HG03442 (cell line): ENCODE data around the gene CREB3L1.
"Not testable (repeated sequence)": the region's sequence is repeated elsewhere in the genome, so short reads cannot be mapped to it uniquely, and the experiment has no call there.

ENCODE experiments used
- ATAC-seq: cut with Tn5 transposase; IDR thresholded peaks from one replicate; pipeline ENCODE4 v1.9.1; 2021; ENCODE audit warnings: mild to moderate bottlenecking, moderate library complexity; ENCODE audit not compliant: unreplicated experiment

Gene CREB3L1

DNA sequence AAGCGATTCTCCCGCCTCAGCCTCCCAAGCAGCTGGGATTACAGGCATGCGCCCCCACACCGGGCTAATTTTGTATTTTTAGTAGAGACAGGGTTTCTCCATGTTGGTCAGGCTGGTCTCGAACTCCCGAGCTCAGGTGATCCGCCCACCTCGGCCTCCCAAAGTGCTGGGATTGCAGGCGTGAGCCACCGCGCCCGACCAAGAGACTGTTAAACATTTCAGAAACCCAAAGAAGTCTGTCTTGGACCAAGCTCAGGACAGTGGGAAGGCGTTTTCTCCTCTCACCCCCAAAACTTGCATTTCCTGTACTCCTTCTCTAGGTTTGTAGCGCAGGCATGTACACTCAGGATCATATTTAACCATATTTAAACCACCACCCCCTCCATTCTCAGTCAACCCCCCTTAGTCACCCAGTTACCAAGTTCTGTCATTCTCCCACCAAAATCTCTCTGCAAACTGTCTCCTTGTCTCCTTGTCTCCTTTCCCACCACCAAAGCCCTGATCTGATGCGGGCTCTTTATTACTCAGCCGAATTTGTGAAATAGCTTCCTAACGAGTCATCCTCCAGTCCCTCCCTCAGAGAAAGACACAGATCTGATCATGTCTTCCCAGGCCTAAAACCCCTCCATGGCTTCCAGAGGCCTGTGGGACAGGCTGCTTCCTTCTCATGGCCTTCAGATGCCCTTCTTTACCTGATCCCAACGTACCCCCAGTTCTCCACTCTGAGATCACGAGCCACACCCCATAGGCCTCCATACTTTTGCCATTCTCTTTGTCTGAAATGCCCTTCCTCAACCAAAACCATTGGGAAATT lies 29.0 kb upstream of the CREB3L1 start:
- no peak for ATAC-seq

- no peak for ATAC-seq
These were observed 28.1 kb upstream of the CREB3L1 start for GRCh38 chr11:46249103-46249937.

DNA sequence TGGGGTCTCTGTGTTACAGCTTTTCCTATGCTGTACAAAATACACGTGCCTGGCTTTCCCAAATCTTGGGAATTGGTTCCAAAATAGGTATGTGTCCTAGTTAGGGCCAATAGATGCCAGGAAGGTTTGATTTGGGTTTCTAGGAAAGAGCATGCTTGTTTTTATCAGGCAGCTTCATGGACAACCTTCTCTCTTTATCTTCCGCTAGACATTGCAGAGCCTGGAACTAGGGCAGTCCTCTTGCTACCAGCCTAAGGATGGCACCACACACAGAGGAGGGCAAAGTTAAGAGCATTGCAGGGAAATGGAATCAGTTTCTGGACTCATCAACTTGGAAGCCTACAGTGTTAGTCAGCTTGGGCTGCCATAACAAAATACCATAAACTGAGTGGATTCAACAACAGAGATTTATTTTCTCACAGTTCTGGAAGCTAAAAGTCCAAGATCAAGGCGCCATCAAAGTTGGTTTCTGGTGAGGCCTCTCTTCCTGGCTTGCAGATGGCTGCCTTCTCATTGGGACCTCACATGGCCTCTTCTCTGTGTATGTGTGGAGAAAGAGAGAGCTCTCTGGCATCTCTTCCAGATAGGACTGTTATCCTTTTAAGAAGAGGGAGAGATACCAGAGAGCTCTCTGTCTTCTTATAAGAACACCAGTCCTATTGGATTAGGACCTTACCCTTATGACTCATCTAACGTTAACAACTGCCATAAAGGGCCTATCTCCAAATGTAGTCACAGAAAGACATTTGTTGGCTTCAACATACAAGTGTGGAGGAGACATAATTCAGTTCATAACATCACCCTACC lies 27.3 kb upstream of the CREB3L1 start:
- ATAC-seq, result no peak

- ATAC-seq, result no peak
These were observed 26.8 kb upstream of the CREB3L1 start for GRCh38 chr11:46250745-46251052.

DNA sequence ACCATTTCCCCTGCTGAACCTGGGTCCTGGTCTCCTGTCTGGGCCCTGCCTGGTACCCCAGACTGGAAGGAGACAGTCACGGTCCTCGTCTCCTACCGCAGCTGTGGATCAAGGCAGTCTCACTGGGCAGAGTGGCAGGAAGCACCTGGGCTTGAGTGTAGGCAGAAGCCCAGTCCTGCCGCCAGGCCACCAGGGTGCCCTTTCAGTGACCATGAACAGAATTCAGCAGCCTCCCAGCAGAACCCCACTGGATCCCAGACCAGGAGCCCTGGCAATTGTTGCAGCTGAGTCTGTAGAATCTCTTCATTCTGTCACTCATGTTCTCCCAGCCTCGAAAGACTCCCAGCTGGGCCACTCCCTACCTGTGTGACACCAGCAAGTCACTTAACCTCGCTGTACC lies 25.5 kb upstream of the CREB3L1 start:
- ATAC-seq, result no peak

DNA sequence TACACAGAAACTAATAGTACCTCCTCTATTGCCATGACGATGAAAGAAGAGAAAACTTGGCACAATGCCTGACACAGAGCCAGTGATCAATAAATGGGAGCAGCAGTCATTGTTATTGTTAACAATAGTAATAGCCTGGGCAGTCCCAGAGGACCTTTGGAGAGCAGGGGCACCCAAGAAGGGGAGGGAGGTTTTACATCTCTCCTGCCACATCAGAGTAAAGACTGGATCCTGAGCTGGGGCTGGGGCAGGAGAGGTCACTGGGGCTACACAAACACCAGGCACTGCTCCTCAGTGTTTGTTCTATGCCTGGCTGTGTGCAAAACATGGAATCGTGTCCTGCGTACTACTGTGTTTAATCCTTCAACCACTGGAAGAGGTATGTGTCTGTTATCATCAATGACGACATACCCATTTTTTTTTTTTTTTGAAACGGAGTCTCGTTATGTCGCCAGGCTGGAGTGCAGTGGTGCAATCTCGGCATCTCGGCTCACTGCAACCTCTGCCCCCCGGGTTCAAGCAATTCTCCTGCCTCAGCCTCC lies 25.0 kb upstream of the CREB3L1 start:
- ATAC-seq, result no peak

DNA sequence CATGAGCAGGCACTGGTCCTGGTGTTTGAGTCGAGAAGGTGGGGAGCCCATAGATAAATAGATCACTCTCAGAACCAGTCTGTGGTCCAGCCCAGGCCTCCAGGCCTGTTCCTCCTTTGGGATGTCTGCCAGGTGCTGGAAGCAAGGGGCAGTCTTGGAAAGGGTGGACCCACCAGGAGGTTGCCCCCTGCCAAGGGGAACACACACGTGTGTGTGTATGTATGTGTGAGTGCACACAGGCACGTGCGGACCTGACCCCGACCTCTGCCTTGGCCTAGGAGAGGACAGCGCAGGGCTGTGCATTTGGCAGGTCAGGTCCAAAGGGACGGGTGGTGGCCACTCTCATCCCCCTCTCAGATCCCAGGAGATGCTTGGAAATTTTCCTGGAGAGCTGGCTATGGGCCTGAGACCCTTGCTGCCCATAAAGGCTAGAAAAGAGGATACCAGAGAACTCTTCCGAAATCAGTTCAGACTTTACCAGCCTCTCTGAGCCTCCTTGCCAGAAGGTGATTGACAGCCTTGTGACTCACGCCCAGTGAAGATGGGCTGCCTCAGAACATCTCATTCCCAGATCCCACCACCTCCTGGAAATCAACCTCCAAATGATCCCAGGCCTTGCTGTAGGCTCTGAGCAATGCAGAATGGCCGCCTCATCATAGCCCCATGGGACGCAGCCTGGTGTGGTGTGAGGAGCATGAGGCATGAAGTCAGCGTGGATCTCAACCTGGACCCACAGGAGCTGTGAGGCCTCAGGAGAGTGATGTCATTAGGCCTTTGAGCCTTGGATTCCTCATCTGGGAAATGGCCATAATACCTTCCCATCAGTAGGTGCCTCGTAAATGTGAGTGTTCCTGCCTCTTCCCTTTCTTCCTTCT lies 24.0 kb upstream of the CREB3L1 start:
- ATAC-seq, result no peak

GRCh38 chr11:46254133-46254491 lies 23.4 kb upstream of the CREB3L1 start:
- ATAC-seq, result no peak

GRCh38 chr11:46256540-46257001 lies 20.9 kb upstream of the CREB3L1 start:
- ATAC-seq, result no peak

DNA sequence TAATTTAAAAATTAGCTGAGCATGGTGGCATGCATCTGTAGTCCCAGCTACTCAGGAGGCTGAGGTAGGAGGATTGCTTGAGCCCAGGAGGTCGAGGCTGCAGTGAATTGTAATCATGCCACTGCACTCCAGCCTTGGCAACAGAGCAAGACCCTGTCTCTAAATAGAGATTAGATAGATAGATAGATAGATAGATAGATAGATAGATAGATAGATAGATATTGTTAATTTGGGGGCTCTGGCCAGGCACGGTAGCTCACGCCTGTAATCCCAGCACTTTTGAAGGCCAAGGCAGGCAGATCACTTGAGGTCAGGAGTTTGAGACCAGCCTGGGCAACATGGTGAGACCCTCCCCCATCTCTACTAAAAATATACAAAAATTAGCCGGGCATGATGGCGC lies 18.1 kb upstream of the CREB3L1 start:
- ATAC-seq, result not testable (repeated sequence)

GRCh38 chr11:46259971-46260560 lies 17.4 kb upstream of the CREB3L1 start:
- no peak for ATAC-seq

DNA sequence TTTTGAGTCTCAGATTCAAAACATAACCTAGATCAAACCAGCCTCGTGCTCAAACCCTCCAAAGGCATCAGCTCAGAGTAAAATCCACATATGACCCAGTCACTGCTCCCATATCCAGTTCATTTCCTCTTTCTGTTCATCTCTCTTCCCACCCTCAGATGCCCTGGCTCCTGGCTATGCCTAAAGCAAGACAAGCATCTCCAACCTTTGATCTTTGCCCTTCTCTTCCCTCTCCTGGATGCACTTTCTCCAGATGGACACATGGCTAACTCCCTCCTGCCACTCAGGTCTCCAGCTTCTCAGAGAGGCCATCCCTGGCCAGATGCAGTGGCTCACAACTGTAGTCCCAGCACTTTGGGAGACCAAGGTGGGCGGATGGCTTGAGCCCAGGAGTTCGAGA lies 14.3 kb upstream of the CREB3L1 start:
- ATAC-seq, result no peak

DNA sequence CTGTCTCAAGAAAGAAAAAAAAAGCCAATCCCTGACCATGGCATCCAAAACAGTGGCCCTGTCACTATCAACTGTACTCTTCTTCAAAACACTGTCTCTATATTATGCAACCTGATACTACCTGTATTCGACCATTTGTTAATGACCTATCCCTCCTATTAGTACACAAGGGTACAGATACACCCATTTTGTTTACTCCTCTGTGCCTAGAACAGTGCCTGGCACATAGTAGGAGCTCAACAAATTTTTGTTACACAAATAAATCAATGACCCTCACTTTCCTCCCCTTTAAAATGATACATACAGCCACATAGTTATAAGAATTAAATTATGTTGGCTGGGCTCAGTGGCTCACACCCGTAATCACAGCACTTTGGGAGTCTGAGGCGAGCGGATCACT lies 13.4 kb upstream of the CREB3L1 start:
- ATAC-seq, result no peak

DNA sequence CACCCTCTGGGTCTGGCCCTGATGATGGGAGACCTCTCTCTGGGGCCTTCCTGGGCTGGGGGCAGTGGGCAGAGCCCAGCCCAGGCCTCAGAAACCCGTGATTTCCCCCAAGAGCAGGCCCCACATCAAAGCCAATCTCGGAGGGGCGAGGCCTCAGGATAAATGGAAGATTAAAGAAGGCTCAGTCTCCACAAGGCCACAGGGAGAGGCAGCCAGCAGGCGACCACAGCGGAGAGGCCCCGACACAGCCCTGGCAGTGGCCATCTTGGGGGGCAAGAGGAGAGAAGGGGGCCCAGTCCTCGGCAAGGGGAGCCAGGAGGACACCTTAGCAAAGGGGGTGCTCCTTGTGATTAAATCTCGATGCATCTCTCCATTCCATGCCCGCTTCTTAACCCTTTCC lies 12.5 kb upstream of the CREB3L1 start:
- ATAC-seq, result no peak

DNA sequence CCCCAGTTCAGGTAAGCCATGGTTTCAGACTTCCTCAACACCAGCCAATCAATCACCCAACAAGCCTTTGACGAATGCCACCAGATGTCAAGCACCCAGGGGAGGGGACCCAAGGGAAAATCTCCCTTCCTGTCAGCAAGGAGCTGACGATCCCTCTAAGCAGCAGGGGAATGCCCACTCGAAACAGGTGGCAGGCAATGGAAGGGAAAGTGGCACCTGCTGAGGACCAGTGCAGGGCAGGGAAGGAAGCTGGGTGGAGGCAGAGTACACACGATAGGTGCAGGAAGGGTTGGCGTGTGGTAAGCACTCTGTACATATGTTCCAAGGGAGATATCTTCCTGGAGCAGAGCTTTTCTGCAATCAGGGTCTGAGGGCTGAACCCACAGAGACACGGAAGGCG lies 11.7 kb upstream of the CREB3L1 start:
- ATAC-seq, result no peak

DNA sequence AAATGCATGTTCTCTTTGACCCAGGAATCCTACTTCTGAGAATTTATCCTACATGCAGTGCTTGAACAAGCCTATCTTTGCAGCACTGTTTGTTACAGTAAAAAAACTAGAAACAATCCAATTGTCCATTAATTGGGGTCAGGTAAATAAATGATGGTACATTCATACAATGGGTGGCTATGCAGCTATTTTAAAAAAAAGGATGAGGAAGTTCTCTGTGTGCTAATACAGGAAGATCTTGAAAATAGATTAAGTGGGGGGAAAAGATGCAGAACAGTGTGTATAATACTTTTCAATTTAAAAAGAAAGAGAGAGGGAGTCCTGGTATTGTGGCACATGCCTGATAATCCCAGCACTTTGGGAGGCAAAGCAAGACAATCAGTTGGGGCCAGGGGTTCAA lies 9.5 kb upstream of the CREB3L1 start:
- no peak for ATAC-seq

- no peak for ATAC-seq
These were observed 6.8 kb upstream of the CREB3L1 start for GRCh38 chr11:46270684-46271083.

DNA sequence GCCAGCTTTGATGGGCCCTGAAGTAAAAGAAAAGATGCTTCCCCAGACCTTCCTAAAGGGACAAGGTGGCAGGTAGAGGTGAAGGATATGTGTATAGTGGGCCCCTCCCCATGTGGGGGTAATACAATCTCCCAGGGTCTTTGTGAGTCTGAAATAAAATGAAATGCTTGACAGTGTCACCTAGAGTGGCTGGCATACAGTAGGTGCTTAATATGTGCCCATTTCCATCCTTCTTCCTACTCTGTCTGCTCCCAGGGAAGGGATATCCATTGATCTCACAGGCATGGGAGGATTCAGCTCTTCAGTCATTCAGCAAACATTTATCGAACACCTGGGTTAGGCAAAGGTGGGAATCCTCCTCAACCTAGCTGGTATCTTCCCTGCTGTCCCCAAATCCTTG lies 6.1 kb upstream of the CREB3L1 start:
- no peak for ATAC-seq

GRCh38 chr11:46271875-46272815 lies 5.3 kb upstream of the CREB3L1 start:
- no peak for ATAC-seq
